ENCODE data around the gene COL18A1.
"Not testable (repeated sequence)": the region's sequence is repeated elsewhere in the genome, so short reads cannot be mapped to it uniquely, and the experiment has no call there.

GRCh38 chr21:45369018-45369417, 35.9 kb upstream of the COL18A1 start:
- TF ChIP-seq FOXA1 (IDR thresholded peaks at IDR 0.05); CTCF (IDR thresholded peaks at IDR 0.05; ENCODE audit: low read depth, low read length, missing input control); GABPA (IDR thresholded peaks at IDR 0.05 in 1 of 2, conservative IDR thresholded peaks at IDR 0.05 in 1 of 2); MAX (IDR thresholded peaks at IDR 0.05); ZBTB33 (IDR thresholded peaks at IDR 0.05); REST (IDR thresholded peaks at IDR 0.05); RAD21 (IDR thresholded peaks at IDR 0.05); JUND (IDR thresholded peaks at IDR 0.05); RXRA (IDR thresholded peaks at IDR 0.05); SP1 (IDR thresholded peaks at IDR 0.05): not testable (repeated sequence)

All from liver (tissue), 3 donors.